Fibroblast of lung (primary cell): ENCODE measurements around the gene WWP2. TPM values are rescaled to one million over a fixed set of nuclear protein-coding genes. Genes with fewer than 3 reads are reported as not detected.

Experiments
- DNase-seq, 2 donors: peaks; one replicate each; pipeline versions ENCODE4 v3.0.0 to v3.0.0-alpha.2; 2010; ENCODE audit warnings: low read depth in 2 of 2
- H2AFZ ChIP-seq: 2 replicates; pipeline ENCODE4 v1.5.1; 2012; ENCODE audit warnings: low read length, control low read depth, inconsistent platforms
- H3K27ac ChIP-seq: 2 replicates; pipeline ENCODE4 v1.5.1; 2011; ENCODE audit warnings: low read length, control low read depth; ENCODE audit not compliant: insufficient read depth
- H3K27me3 ChIP-seq: 2 replicates; pipeline ENCODE4 v1.5.1; 2011; ENCODE audit warnings: mild to moderate bottlenecking, low read length; ENCODE audit not compliant: control insufficient read depth, insufficient read depth
- H3K36me3 ChIP-seq: 2 replicates; pipeline ENCODE4 v1.5.1; 2011; ENCODE audit warnings: low read length; ENCODE audit not compliant: control insufficient read depth, insufficient read depth
- H3K4me1 ChIP-seq: 2 replicates; pipeline ENCODE4 v1.5.1; 2011; ENCODE audit warnings: low read length; ENCODE audit not compliant: control insufficient read depth, insufficient read depth; ENCODE audit errors: extremely low read depth
- H3K4me2 ChIP-seq: 2 replicates; pipeline ENCODE4 v1.5.1; 2011; ENCODE audit warnings: low read length, control low read depth; ENCODE audit not compliant: insufficient read depth; ENCODE audit errors: extremely low read depth
- H3K4me3 ChIP-seq, 4 experiments: fragments of 200-600 bp in 1 of 4; sonication (generic) in 1 of 4; replicated peaks in 1 of 4; 2 replicates each; pipeline ENCODE4 v1.5.1; 2011 to 2016; ENCODE audit warnings: low read length in 4 of 4, low read depth in 3 of 4, mild to moderate bottlenecking in 3 of 4, control low read depth in 2 of 4, inconsistent platforms in 1 of 4, mixed read lengths in 1 of 4; ENCODE audit not compliant: insufficient read depth in 1 of 4; ENCODE audit errors: control extremely low read depth in 1 of 4
- H3K79me2 ChIP-seq: 2 replicates; pipeline ENCODE4 v1.5.1; 2012; ENCODE audit warnings: mild to moderate bottlenecking, low read length, inconsistent platforms; ENCODE audit not compliant: control insufficient read depth, insufficient read depth
- H3K9ac ChIP-seq: 2 replicates; pipeline ENCODE4 v1.5.1; 2011; ENCODE audit warnings: mild to moderate bottlenecking, low read length, control low read depth; ENCODE audit not compliant: insufficient read depth
- H3K9me3 ChIP-seq: 2 replicates; pipeline ENCODE4 v1.5.1; 2012; ENCODE audit warnings: low read depth, low read length; ENCODE audit not compliant: control insufficient read depth, insufficient read depth
- H4K20me1 ChIP-seq: 2 replicates; pipeline ENCODE4 v1.5.1; 2011; ENCODE audit warnings: low read length; ENCODE audit not compliant: control insufficient read depth, insufficient read depth; ENCODE audit errors: extremely low read depth
- EZH2 ChIP-seq: IDR thresholded peaks from 2 replicates; pipeline ENCODE4 v1.5.1; 2012; ENCODE audit warnings: low read length, control low read depth, mild to moderate bottlenecking; ENCODE audit errors: missing control alignments
- polyA plus RNA-seq, 2 donors: library from polyadenylated mRNA; depleted of rRNA in 1 of 2; stranded (reverse) in 1 of 2; unstranded in 1 of 2; fragments of >200 nt; gene quantifications; 2 replicates each; pipeline ENCODE4 v1.2.1, GENCODE V29; 2011 to 2012; ENCODE audit warnings: missing spikeins in 1 of 2
- total RNA-seq: library from RNA; depleted of rRNA; stranded (reverse); fragments of >200 nt; gene quantifications from 2 replicates; pipeline ENCODE4 v1.2.1, GENCODE V29; 2014
- TF ChIP-seq, protein P1 (sequence below), 2 donors: IDR thresholded peaks in 1 of 2; conservative IDR thresholded peaks in 1 of 2; 1 replicate in 1 of 2; 2 replicates in 1 of 2; pipeline ENCODE4 v1.5.1; 2011 to 2012; ENCODE audit warnings: low read length in 2 of 2, control low read depth in 1 of 2, inconsistent platforms in 1 of 2, low read depth in 1 of 2, mild to moderate bottlenecking in 1 of 2

The WWP2 gene
- total and polyA plus RNA-seq, 2 donors (not counting 1 experiment from before 2014, with no cell fraction given): 16.3 to 28.5 TPM

DNA sequence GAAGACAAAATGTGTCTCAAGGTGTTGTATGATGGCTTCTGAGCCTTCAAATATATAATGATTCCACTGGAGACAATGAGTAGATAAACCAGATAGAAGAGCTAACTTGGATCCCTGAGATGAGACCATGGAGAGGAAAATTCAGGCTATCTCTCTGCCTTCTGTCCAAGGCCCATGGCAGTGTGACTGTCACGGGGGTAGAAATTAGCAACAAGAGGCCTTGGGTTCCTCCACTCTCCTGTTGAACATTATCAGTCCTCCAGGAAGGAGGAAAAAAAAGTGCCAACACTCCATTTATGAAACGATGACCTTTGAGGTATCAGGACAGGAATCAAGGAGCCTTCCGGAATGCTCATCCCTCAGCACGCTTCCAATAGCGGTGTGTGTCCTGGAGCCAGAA lies 75.2 kb downstream of the WWP2 start:
- no peaks in the 10 kb centered on the region for H4K20me1 ChIP-seq
- H3K27me3 ChIP-seq: no peaks in the 10 kb centered on the region
- H3K27ac ChIP-seq: no peak overlapping the region
- no peaks in the 10 kb centered on the region for H3K4me1 ChIP-seq
- no peaks in the 10 kb centered on the region for H3K9me3 ChIP-seq
- no peak for DNase-seq
- no peak overlapping the region for H3K4me3 ChIP-seq
- no peak overlapping the region for H3K9ac ChIP-seq
- H2AFZ ChIP-seq: no peak overlapping the region
- H3K4me2 ChIP-seq: no peak overlapping the region
- no peak for TF ChIP-seq EZH2
- TF ChIP-seq, protein P1, sequence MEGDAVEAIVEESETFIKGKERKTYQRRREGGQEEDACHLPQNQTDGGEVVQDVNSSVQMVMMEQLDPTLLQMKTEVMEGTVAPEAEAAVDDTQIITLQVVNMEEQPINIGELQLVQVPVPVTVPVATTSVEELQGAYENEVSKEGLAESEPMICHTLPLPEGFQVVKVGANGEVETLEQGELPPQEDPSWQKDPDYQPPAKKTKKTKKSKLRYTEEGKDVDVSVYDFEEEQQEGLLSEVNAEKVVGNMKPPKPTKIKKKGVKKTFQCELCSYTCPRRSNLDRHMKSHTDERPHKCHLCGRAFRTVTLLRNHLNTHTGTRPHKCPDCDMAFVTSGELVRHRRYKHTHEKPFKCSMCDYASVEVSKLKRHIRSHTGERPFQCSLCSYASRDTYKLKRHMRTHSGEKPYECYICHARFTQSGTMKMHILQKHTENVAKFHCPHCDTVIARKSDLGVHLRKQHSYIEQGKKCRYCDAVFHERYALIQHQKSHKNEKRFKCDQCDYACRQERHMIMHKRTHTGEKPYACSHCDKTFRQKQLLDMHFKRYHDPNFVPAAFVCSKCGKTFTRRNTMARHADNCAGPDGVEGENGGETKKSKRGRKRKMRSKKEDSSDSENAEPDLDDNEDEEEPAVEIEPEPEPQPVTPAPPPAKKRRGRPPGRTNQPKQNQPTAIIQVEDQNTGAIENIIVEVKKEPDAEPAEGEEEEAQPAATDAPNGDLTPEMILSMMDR (conservative IDR thresholded peaks at IDR 0.05 in 1 of 2, IDR thresholded peaks at IDR 0.05 in 1 of 2; ENCODE audit: low read depth in 1 of 2, low read length in 2 of 2): no peak
- no peaks in the 10 kb centered on the region for H3K36me3 ChIP-seq
- no peaks in the 10 kb centered on the region for H3K79me2 ChIP-seq

DNA sequence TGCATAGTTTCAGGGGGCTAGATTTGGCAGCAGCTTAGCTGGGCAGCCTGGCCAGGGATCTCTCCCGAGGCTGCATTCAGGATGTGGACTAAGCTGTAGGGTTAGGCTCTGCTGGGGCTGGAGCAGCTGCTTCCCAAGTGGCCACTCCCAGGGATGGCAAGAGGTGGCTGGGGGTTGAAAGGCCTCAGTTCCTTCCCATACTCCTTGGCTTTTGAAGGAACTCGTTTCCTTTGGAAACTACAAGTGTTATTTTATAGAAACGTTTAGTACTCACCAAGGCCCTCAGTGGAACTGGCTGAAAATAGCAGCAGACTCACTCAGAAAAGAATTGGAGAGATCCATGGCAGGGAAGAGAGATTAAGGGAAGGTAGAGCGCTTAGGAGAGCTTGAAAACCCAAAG lies 76.4 kb downstream of the WWP2 start:
- H3K36me3 ChIP-seq: no peaks in the 10 kb centered on the region
- H3K4me3 ChIP-seq: no peak overlapping the region
- H3K79me2 ChIP-seq: no peaks in the 10 kb centered on the region
- H3K9ac ChIP-seq: no peak overlapping the region
- no peaks in the 10 kb centered on the region for H4K20me1 ChIP-seq
- no peaks in the 10 kb centered on the region for H3K9me3 ChIP-seq
- no peak overlapping the region for H3K27ac ChIP-seq
- H3K27me3 ChIP-seq: no peaks in the 10 kb centered on the region
- H3K4me2 ChIP-seq: no peak overlapping the region
- no peak overlapping the region for H2AFZ ChIP-seq
- no peak for DNase-seq
- H3K4me1 ChIP-seq: no peaks in the 10 kb centered on the region
- TF ChIP-seq, protein P1 (conservative IDR thresholded peaks at IDR 0.05 in 1 of 2, IDR thresholded peaks at IDR 0.05 in 1 of 2; ENCODE audit: low read depth in 1 of 2, low read length in 2 of 2): no peak
- no peak for TF ChIP-seq EZH2

- Histone ChIP-seq H3K4me3 (no peak overlapping the region), H3K9me3 (no peaks in the 10 kb centered on the region), H3K9ac (no peak overlapping the region), H4K20me1 (no peaks in the 10 kb centered on the region), H3K36me3 (no peaks in the 10 kb centered on the region), H3K27me3 (no peaks in the 10 kb centered on the region), H3K27ac (no peak overlapping the region), H2AFZ (no peak overlapping the region), H3K4me2 (no peak overlapping the region), H3K79me2 (no peaks in the 10 kb centered on the region), H3K4me1 (no peaks in the 10 kb centered on the region)
- no peak for TF ChIP-seq EZH2
- TF ChIP-seq, protein P1 (conservative IDR thresholded peaks at IDR 0.05 in 1 of 2, IDR thresholded peaks at IDR 0.05 in 1 of 2; ENCODE audit: low read depth in 1 of 2, low read length in 2 of 2): no peak
- DNase-seq: no peak
These were observed 77.1 kb downstream of the WWP2 start for GRCh38 chr16:69839240-69839688.
